Osteoblast (primary cell): ENCODE results near the gene CDH22. TPM values are rescaled to one million over a fixed set of nuclear protein-coding genes. Genes with fewer than 3 reads are reported as not detected.
A peak's percentile ranks its signal among the peaks of the same experiment; 100 is the strongest.

Experiments
- DNase-seq: peaks from one replicate; pipeline ENCODE4 v3.0.0; 2011; ENCODE audit warnings: low spot score, mixed read lengths; ENCODE audit not compliant: insufficient read length; ENCODE audit errors: missing footprints
- H2AFZ ChIP-seq: 2 replicates; pipeline ENCODE4 v1.6.0; 2011; ENCODE audit warnings: mild to moderate bottlenecking, low read length
- H3K27ac ChIP-seq: 2 replicates; pipeline ENCODE4 v1.5.1; 2011; ENCODE audit warnings: mild to moderate bottlenecking, low read depth, low read length, moderate library complexity
- H3K27me3 ChIP-seq: 2 replicates; pipeline ENCODE4 v1.6.0; 2012; ENCODE audit warnings: mild to moderate bottlenecking, control low read depth, inconsistent platforms, low read length, moderate library complexity; ENCODE audit not compliant: insufficient read depth
- H3K36me3 ChIP-seq: 2 replicates; pipeline ENCODE4 v1.5.1; 2011; ENCODE audit warnings: mild to moderate bottlenecking, low read length, control low read depth, moderate library complexity; ENCODE audit not compliant: insufficient read depth
- H3K4me1 ChIP-seq: 2 replicates; pipeline ENCODE4 v1.5.1; 2011; ENCODE audit warnings: mild to moderate bottlenecking, low read length, control low read depth, moderate library complexity; ENCODE audit not compliant: insufficient read depth
- H3K4me2 ChIP-seq: 2 replicates; pipeline ENCODE4 v1.6.0; 2011; ENCODE audit warnings: mild to moderate bottlenecking, low read length; ENCODE audit not compliant: insufficient read depth
- H3K4me3 ChIP-seq: fragments of 200-600 bp; sonication (generic); 3 replicates; pipeline ENCODE4 v1.5.1; 2012; ENCODE audit warnings: mild to moderate bottlenecking, low read length, inconsistent platforms; ENCODE audit not compliant: insufficient read depth
- H3K79me2 ChIP-seq: 2 replicates; pipeline ENCODE4 v1.6.0; 2012; ENCODE audit warnings: mild to moderate bottlenecking, low read length, control low read depth, inconsistent platforms; ENCODE audit not compliant: insufficient read depth
- H3K9me3 ChIP-seq: 2 replicates; pipeline ENCODE4 v1.5.1; 2011; ENCODE audit warnings: low read depth, low read length, control low read depth
- H4K20me1 ChIP-seq: 2 replicates; pipeline ENCODE4 v1.6.0; 2012; ENCODE audit warnings: mild to moderate bottlenecking, low read length, control low read depth; ENCODE audit not compliant: insufficient read depth
- CTCF ChIP-seq: IDR thresholded peaks from 2 replicates; pipeline ENCODE4 v1.5.1; 2011; ENCODE audit warnings: mild to moderate bottlenecking, low read depth, low read length, moderate library complexity; ENCODE audit errors: extremely low read depth
- total RNA-seq: library from RNA; depleted of rRNA; stranded (reverse); fragments of >200 nt; gene quantifications from 2 replicates; pipeline ENCODE4 v1.2.3, GENCODE V29; 2012

The CDH22 gene
- total RNA-seq, 1 donor: not detected

GRCh38 chr20:46144432-46145025, 163.8 kb downstream of the CDH22 start:
- H4K20me1 ChIP-seq: no peaks in the 10 kb centered on the region
- H3K27ac ChIP-seq: no peak overlapping the region
- no peaks in the 10 kb centered on the region for H3K79me2 ChIP-seq
- no peak for TF ChIP-seq CTCF
- H3K27me3 ChIP-seq: peaks cover 28% of the 10 kb centered on the region
- H3K4me3 ChIP-seq: no peak overlapping the region
- H3K4me2 ChIP-seq: no peak overlapping the region
- DNase-seq: peak; percentile 18
- no peak overlapping the region for H2AFZ ChIP-seq
- H3K4me1 ChIP-seq: no peaks in the 10 kb centered on the region
- no peaks in the 10 kb centered on the region for H3K9me3 ChIP-seq
- H3K36me3 ChIP-seq: no peaks in the 10 kb centered on the region

- no peak for DNase-seq
- H3K27ac ChIP-seq: no peak overlapping the region
- no peak for TF ChIP-seq CTCF
- no peaks in the 10 kb centered on the region for H3K9me3 ChIP-seq
- no peak overlapping the region for H3K4me2 ChIP-seq
- no peaks in the 10 kb centered on the region for H3K36me3 ChIP-seq
- H3K4me1 ChIP-seq: no peaks in the 10 kb centered on the region
- no peaks in the 10 kb centered on the region for H4K20me1 ChIP-seq
- peaks cover 40% of the 10 kb centered on the region for H3K27me3 ChIP-seq
- H3K4me3 ChIP-seq: no peak overlapping the region
- no peaks in the 10 kb centered on the region for H3K79me2 ChIP-seq
- H2AFZ ChIP-seq: no peak overlapping the region
Measured at GRCh38 chr20:46142124-46142523, 166.2 kb downstream of the CDH22 start.

- Histone ChIP-seq H3K4me1 (no peaks in the 10 kb centered on the region), H3K27ac (no peak overlapping the region), H3K27me3 (peaks cover 32% of the 10 kb centered on the region), H3K9me3 (no peaks in the 10 kb centered on the region), H3K36me3 (no peaks in the 10 kb centered on the region), H2AFZ (no peak overlapping the region), H3K4me3 (no peak overlapping the region), H4K20me1 (no peaks in the 10 kb centered on the region), H3K4me2 (no peak overlapping the region), H3K79me2 (no peaks in the 10 kb centered on the region)
- no peak for TF ChIP-seq CTCF
- DNase-seq: no peak
Measured at GRCh38 chr20:46139908-46140482, 168.3 kb downstream of the CDH22 start.

- H3K4me3 ChIP-seq: no peak overlapping the region
- TF ChIP-seq CTCF: no peak
- peaks cover 38% of the 10 kb centered on the region for H3K27me3 ChIP-seq
- H3K9me3 ChIP-seq: no peaks in the 10 kb centered on the region
- no peaks in the 10 kb centered on the region for H3K36me3 ChIP-seq
- H3K79me2 ChIP-seq: no peaks in the 10 kb centered on the region
- H3K4me2 ChIP-seq: no peak overlapping the region
- H4K20me1 ChIP-seq: no peaks in the 10 kb centered on the region
- H2AFZ ChIP-seq: no peak overlapping the region
- no peak overlapping the region for H3K27ac ChIP-seq
- no peak for DNase-seq
- no peaks in the 10 kb centered on the region for H3K4me1 ChIP-seq
Measured at GRCh38 chr20:46139266-46139889, 168.9 kb downstream of the CDH22 start.
